ENCODE results near the gene UHRF1. TPM values are rescaled to one million over a fixed set of nuclear protein-coding genes. Genes with fewer than 3 reads are reported as not detected.

UHRF1 gene
- total and polyA plus RNA-seq, 4 donors: 3.2 to 7.5 (median 4.5) TPM

DNA sequence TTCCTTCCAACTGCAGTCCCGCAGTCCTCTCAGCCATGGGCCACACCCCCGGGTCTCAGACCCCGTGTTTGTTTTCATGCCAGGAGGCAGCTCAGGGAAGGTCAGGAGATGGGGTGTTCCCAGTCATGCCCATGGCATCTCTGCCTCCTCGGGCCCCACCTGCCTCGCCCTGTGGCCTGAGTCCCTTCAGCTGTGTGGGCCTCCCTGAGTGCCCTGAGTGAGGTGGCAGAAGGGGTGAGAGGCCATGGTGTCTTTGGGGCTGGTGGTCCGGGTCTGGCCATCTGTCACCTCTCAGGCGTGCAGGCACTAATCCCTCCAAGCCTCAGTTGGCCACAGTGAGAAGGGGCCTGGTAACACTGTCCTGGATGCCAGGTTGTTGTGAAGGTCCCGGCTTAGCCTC is 48.7 kb downstream of the UHRF1 start:
- no peak overlapping the region for H3K9ac ChIP-seq (ENCODE audit: insufficient read depth in 1 of 2, low read length in 2 of 2)
- no peak for DNase-seq
- TF ChIP-seq, protein P1, sequence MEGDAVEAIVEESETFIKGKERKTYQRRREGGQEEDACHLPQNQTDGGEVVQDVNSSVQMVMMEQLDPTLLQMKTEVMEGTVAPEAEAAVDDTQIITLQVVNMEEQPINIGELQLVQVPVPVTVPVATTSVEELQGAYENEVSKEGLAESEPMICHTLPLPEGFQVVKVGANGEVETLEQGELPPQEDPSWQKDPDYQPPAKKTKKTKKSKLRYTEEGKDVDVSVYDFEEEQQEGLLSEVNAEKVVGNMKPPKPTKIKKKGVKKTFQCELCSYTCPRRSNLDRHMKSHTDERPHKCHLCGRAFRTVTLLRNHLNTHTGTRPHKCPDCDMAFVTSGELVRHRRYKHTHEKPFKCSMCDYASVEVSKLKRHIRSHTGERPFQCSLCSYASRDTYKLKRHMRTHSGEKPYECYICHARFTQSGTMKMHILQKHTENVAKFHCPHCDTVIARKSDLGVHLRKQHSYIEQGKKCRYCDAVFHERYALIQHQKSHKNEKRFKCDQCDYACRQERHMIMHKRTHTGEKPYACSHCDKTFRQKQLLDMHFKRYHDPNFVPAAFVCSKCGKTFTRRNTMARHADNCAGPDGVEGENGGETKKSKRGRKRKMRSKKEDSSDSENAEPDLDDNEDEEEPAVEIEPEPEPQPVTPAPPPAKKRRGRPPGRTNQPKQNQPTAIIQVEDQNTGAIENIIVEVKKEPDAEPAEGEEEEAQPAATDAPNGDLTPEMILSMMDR (IDR thresholded peaks at IDR 0.05; ENCODE audit: control extremely low read depth, extremely low read depth): no peak
- no peak overlapping the region for H3K27ac ChIP-seq (ENCODE audit: low read depth in 1 of 2, low read length in 1 of 2)
- no peaks in the 10 kb centered on the region for H3K9me3 ChIP-seq (ENCODE audit: control insufficient read depth in 4 of 4, insufficient read depth in 3 of 4, low read length in 3 of 4)
- peaks cover 0 to 2% (median 0%) of the 10 kb centered on the region in 5 donors for H3K4me1 ChIP-seq (ENCODE audit: control insufficient read depth in 5 of 5, insufficient read depth in 5 of 5, low read length in 5 of 5)
- H3K4me3 ChIP-seq: no peak overlapping the region
- ATAC-seq (ENCODE audit: insufficient read depth, low FRiP score): no peak
- no peaks in the 10 kb centered on the region for H3K27me3 ChIP-seq (ENCODE audit: control insufficient read depth in 3 of 3, insufficient read depth in 3 of 3, low read length in 2 of 3)
- H3K36me3 ChIP-seq (ENCODE audit: control insufficient read depth in 4 of 4, insufficient read depth in 4 of 4, low read length in 4 of 4): peaks cover 0 to 12% (median 2%) of the 10 kb centered on the region in 4 donors
- WGBS, 2 donors: 94 to 99% methylated on average over 8 of the region's 8 CpGs

DNA sequence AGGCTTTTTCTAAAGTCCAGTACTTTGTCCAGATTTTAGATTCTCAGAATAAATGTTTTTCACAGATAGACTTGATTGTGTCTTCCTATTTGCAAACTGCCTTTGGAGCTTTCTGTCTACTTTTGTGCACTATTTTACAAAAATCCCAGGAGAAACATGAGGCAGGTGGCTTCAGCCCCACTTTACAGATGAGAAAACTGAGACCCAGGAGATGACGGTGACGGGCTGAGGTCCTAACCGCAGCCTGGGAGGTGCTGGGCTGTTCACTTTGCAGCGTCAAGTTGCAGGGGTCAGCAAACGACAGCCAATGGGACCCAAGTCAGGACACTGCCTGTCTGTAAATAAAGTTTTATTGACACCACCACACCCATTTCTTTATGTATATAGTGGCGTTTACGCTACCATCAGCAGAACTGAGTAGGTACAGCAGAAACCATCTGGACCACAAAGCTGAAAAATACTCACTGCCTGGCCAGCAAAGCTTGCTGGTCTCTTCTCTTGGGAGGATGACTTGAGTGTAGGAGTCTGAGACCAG is 52.9 kb downstream of the UHRF1 start:
- TF ChIP-seq, protein P1 (IDR thresholded peaks at IDR 0.05; ENCODE audit: control extremely low read depth, extremely low read depth): no peak
- no peak overlapping the region for H3K4me3 ChIP-seq
- no peak overlapping the region for H3K9ac ChIP-seq (ENCODE audit: insufficient read depth in 1 of 2, low read length in 2 of 2)
- H3K27ac ChIP-seq (ENCODE audit: low read depth in 1 of 2, low read length in 1 of 2): no peak overlapping the region
- H3K27me3 ChIP-seq (ENCODE audit: control insufficient read depth in 3 of 3, insufficient read depth in 3 of 3, low read length in 2 of 3): no peaks in the 10 kb centered on the region
- 96 to 97% methylated on average over 7 of the region's 7 CpGs for WGBS, 2 donors
- peaks cover 0 to 2% (median 0%) of the 10 kb centered on the region in 5 donors for H3K4me1 ChIP-seq (ENCODE audit: control insufficient read depth in 5 of 5, insufficient read depth in 5 of 5, low read length in 5 of 5)
- H3K9me3 ChIP-seq (ENCODE audit: control insufficient read depth in 4 of 4, insufficient read depth in 3 of 4, low read length in 3 of 4): no peaks in the 10 kb centered on the region
- ATAC-seq (ENCODE audit: insufficient read depth, low FRiP score) (no peak), DNase-seq (no peak)
- H3K36me3 ChIP-seq (ENCODE audit: control insufficient read depth in 4 of 4, insufficient read depth in 4 of 4, low read length in 4 of 4): peaks cover 0 to 7% (median under 1%) of the 10 kb centered on the region in 4 donors

GRCh38 chr19:4965061-4965460 is 55.8 kb downstream of the UHRF1 start:
- no peaks in the 10 kb centered on the region for H3K27me3 ChIP-seq (ENCODE audit: control insufficient read depth in 3 of 3, insufficient read depth in 3 of 3, low read length in 2 of 3)
- H3K27ac ChIP-seq (ENCODE audit: low read depth in 1 of 2, low read length in 1 of 2): no peak overlapping the region
- H3K4me1 ChIP-seq (ENCODE audit: control insufficient read depth in 5 of 5, insufficient read depth in 5 of 5, low read length in 5 of 5): peaks cover 0 to 6% (median 1%) of the 10 kb centered on the region in 5 donors
- ATAC-seq (ENCODE audit: insufficient read depth, low FRiP score): no peak
- H3K9ac ChIP-seq (ENCODE audit: insufficient read depth in 1 of 2, low read length in 2 of 2): no peak overlapping the region
- H3K4me3 ChIP-seq: no peak overlapping the region
- peaks cover 0 to 3% (median under 1%) of the 10 kb centered on the region in 4 donors for H3K36me3 ChIP-seq (ENCODE audit: control insufficient read depth in 4 of 4, insufficient read depth in 4 of 4, low read length in 4 of 4)
- 97% methylated on average over 6 of the region's 6 CpGs for WGBS, 2 donors
- no peaks in the 10 kb centered on the region for H3K9me3 ChIP-seq (ENCODE audit: control insufficient read depth in 4 of 4, insufficient read depth in 3 of 4, low read length in 3 of 4)
- TF ChIP-seq, protein P1 (IDR thresholded peaks at IDR 0.05; ENCODE audit: control extremely low read depth, extremely low read depth): no peak
- DNase-seq: no peak

DNA sequence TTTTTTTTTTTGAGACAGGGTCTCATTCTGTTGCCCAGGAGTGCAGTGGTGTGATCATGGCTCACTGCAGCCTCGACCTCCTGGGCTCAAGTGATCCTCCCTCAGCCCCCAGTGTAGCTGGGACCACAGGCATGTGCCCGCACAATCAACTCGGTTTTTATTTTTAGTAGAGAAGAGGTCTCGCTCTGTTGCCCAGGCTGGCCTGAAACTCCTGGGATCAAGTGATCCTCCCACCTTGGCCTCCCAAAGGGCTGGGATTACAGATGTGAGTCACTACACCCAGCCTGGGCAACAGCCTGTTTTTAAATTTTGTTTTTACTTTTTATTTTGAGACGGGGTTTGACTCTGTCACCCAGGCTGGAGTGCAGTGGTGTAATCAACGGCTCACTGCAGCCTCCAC is 57.3 kb downstream of the UHRF1 start:
- Histone ChIP-seq H3K27me3 (ENCODE audit: control insufficient read depth in 3 of 3, insufficient read depth in 3 of 3, low read length in 2 of 3) (no peaks in the 10 kb centered on the region), H3K9ac (ENCODE audit: insufficient read depth in 1 of 2, low read length in 2 of 2) (no peak overlapping the region), H3K9me3 (ENCODE audit: control insufficient read depth in 4 of 4, insufficient read depth in 3 of 4, low read length in 3 of 4) (no peaks in the 10 kb centered on the region), H3K27ac (ENCODE audit: low read depth in 1 of 2, low read length in 1 of 2) (no peak overlapping the region), H3K4me1 (ENCODE audit: control insufficient read depth in 5 of 5, insufficient read depth in 5 of 5, low read length in 5 of 5) (peaks cover 0 to 21% (median 12%) of the 10 kb centered on the region in 5 donors), H3K36me3 (ENCODE audit: control insufficient read depth in 4 of 4, insufficient read depth in 4 of 4, low read length in 4 of 4) (peaks cover 0 to 3% (median under 1%) of the 10 kb centered on the region in 4 donors), H3K4me3 (no peak overlapping the region)
- 85 to 88% methylated on average over 6 of the region's 6 CpGs for WGBS, 2 donors
- DNase-seq: no peak
- TF ChIP-seq, protein P1 (IDR thresholded peaks at IDR 0.05; ENCODE audit: control extremely low read depth, extremely low read depth): no peak
- no peak for ATAC-seq (ENCODE audit: insufficient read depth, low FRiP score)
